ENCODE data around the gene GIPC3. TPM values are rescaled to one million over a fixed set of nuclear protein-coding genes. Genes with fewer than 3 reads are reported as not detected.

Gene GIPC3
- total and polyA plus RNA-seq, 2 of the 8 experiments (the other 6 are each of a cell fraction or from before 2014, with no cell fraction given), result 1.0 to 1.2 TPM

DNA sequence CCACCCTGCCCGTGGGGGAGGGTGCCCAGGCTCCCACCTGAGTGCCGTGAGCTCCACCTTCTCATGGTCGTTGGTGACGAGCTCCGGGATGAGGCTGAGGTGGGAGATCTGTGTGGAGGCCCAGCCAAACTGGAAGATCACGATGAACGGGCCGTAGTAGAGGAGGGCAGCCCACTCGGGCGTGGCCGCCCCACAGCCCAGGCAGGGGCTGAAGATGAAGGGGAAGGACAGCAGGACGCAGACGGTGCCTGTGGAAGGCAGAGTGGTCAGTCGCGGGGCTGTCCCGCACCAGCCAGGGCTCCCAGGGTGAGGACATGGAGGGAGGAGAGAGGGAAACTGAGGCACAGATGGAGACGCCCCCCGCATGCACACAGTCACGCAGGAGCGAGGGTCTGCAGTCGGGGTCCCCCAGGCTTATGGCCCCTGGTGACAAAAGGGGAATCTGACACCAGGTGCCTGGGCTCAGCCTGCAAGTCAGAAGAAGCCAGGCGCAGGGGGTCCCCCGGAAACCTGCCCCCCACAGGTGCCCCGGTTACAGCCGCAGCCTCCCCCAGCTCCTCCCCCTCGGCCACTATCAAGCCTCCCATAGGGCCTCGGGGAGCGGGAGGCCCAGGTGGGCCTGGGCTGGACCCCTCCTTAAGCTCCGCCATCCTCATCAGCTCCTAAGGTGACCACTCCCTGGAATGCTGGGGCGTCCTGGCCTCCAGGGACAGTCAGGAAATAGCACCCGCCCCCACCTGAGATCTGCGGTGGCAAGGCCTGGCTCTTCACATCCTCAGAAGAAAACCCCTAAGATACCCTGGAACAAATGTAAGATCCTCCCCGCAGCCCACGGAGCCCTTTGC, 34.1 kb upstream of the GIPC3 start:
- Histone ChIP-seq H2BK15ac (ENCODE audit: low read length) (no peak overlapping the region), H3K79me2 (ENCODE audit: control insufficient read depth in 1 of 2, insufficient read depth in 2 of 2, low read length in 2 of 2) (peaks cover 0 to 2% of the 10 kb centered on the region in 2 experiments; a peak in 1 of 4 replicates), H3K4me1 (replicated peaks in 1 of 4; ENCODE audit: control insufficient read depth in 3 of 4, insufficient read depth in 4 of 4, low read length in 3 of 4) (peaks cover 0 to 2% (median under 1%) of the 10 kb centered on the region in 4 experiments; a peak in 4 of 7 replicates), H2BK12ac (ENCODE audit: low read depth, low read length) (no peak overlapping the region), H2BK5ac (ENCODE audit: low read depth, low read length) (no peak overlapping the region), H3K56ac (replicated peaks; ENCODE audit: insufficient read length, low read depth, low read length) (no peak overlapping the region), H3K27ac (ENCODE audit: low read depth, low read length) (no peak overlapping the region), H3K79me1 (ENCODE audit: low read depth, low read length) (peaks cover 4% of the 10 kb centered on the region), H2BK120ac (replicated peaks; ENCODE audit: low read depth, low read length) (no peak overlapping the region), H4K20me1 (replicated peaks in 1 of 2; ENCODE audit: control insufficient read depth in 1 of 2, insufficient read depth in 2 of 2, low read length in 2 of 2) (peaks cover 8 to 25% of the 10 kb centered on the region in 2 experiments), H3K18ac (ENCODE audit: extremely low read depth, low read length) (no peak overlapping the region), H3K14ac (ENCODE audit: insufficient read length) (no peak overlapping the region), H3K9ac (replicated peaks in 1 of 4; ENCODE audit: extremely low read depth in 1 of 4, low read depth in 3 of 4, low read length in 3 of 4) (no peak overlapping the region), H3K4ac (replicated peaks; ENCODE audit: insufficient read length, low read depth, low read length) (no peak overlapping the region), H3K36me3 (ENCODE audit: control insufficient read depth in 2 of 4, insufficient read depth in 4 of 4, low read length in 3 of 4) (peaks cover 0 to 5% (median 1%) of the 10 kb centered on the region in 4 experiments; a peak in 1 of 8 replicates), H4K8ac (ENCODE audit: extremely low read depth, insufficient read depth, low read length) (no peak overlapping the region; the same call in 1 of the 2 replicates), H2AK5ac (ENCODE audit: low read depth, low read length) (no peak overlapping the region), H3K4me3 (ENCODE audit: extremely low read depth in 1 of 4, insufficient read depth in 2 of 4, low read depth in 3 of 4, low read length in 4 of 4) (no peak overlapping the region), H2AFZ (ENCODE audit: low read length) (no peak overlapping the region), H3K23me2 (ENCODE audit: low read depth, low read length) (no peaks in the 10 kb centered on the region), H3K23ac (ENCODE audit: insufficient read length) (no peak overlapping the region), H4K5ac (ENCODE audit: insufficient read length, low read depth, low read length) (no peak overlapping the region), H3K4me2 (ENCODE audit: insufficient read depth in 1 of 2, low read depth in 2 of 2, low read length in 2 of 2) (no peak overlapping the region), H3K27me3 (replicated peaks in 1 of 4; ENCODE audit: control insufficient read depth in 3 of 4, extremely low read depth in 1 of 4, insufficient read depth in 3 of 4, low read length in 3 of 4) (peaks cover 0 to 2% (median under 1%) of the 10 kb centered on the region in 4 experiments; a peak in 3 of 7 replicates), H2BK20ac (ENCODE audit: low read length) (no peak overlapping the region), H4K91ac (replicated peaks; ENCODE audit: insufficient read length, low read length) (no peak overlapping the region), H3K9me3 (ENCODE audit: insufficient read depth in 2 of 2, low read depth in 1 of 2, low read length in 1 of 2) (no peaks in the 10 kb centered on the region)
- ChIA-PET CTCF (ENCODE audit: partially characterized antibody) (interaction anchor here (0.8 to 7.5 kb wide), 8 partner anchors 14 to 191 kb away, joined by 3 to 54 read pairs (median 4); no protein-coding TSS in a partner anchor), POLR2A (ENCODE audit: partially characterized antibody) (interaction anchor here (1.0 kb wide), 1 partner anchor 19 kb away, joined by 3 read pairs; no protein-coding TSS in a partner anchor)
- WGBS, 2 experiments (ENCODE audit: extremely low coverage in 1 of 2, insufficient coverage in 1 of 2, insufficient read length in 1 of 2, insufficient replicate concordance in 2 of 2, low coverage in 1 of 2, low lambda C conversion rate in 2 of 2, missing lambda C conversion rate in 1 of 2), result 88% methylated on average over 24 of the region's 34 CpGs; no CpG with 5 or more reads in 1 of the 2 experiments
- no peak for TF ChIP-seq SIN3A (conservative IDR thresholded peaks at IDR 0.05 in 1 of 2, IDR thresholded peaks at IDR 0.05 in 1 of 2; ENCODE audit: low read depth in 1 of 2, low read length in 2 of 2)
- TF ChIP-seq MAFK (IDR thresholded peaks at IDR 0.05; ENCODE audit: low read depth, low read length), result no peak
- TF ChIP-seq SP2 (IDR thresholded peaks at IDR 0.05; ENCODE audit: low read length), result no peak
- TF ChIP-seq HDAC6 (IDR thresholded peaks at IDR 0.05; ENCODE audit: low read depth, low read length), result no peak
- TF ChIP-seq SAP30 (IDR thresholded peaks at IDR 0.05; ENCODE audit: insufficient read depth, insufficient replicate concordance, low read length), result no peak
- no peak for TF ChIP-seq NRF1 (IDR thresholded peaks at IDR 0.05; ENCODE audit: low read depth, low read length)
- TF ChIP-seq, protein P1, sequence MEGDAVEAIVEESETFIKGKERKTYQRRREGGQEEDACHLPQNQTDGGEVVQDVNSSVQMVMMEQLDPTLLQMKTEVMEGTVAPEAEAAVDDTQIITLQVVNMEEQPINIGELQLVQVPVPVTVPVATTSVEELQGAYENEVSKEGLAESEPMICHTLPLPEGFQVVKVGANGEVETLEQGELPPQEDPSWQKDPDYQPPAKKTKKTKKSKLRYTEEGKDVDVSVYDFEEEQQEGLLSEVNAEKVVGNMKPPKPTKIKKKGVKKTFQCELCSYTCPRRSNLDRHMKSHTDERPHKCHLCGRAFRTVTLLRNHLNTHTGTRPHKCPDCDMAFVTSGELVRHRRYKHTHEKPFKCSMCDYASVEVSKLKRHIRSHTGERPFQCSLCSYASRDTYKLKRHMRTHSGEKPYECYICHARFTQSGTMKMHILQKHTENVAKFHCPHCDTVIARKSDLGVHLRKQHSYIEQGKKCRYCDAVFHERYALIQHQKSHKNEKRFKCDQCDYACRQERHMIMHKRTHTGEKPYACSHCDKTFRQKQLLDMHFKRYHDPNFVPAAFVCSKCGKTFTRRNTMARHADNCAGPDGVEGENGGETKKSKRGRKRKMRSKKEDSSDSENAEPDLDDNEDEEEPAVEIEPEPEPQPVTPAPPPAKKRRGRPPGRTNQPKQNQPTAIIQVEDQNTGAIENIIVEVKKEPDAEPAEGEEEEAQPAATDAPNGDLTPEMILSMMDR (IDR thresholded peaks at IDR 0.05; ENCODE audit: control extremely low read depth in 1 of 3, insufficient read depth in 1 of 3, low read depth in 1 of 3, low read length in 3 of 3), result no peak
- TF ChIP-seq RBBP5 (IDR thresholded peaks at IDR 0.05; ENCODE audit: borderline replicate concordance, low read depth, low read length), result no peak
- FAIRE-seq, result no peak
- DNase-seq (ENCODE audit: low read depth in 1 of 2, low spot score in 2 of 2), result no peak
